ENCODE measurements around the gene FUCA1.

- TF ChIP-seq POLR2A (IDR thresholded peaks at IDR 0.05; ENCODE audit: low read length) (no peak), GATA1 (IDR thresholded peaks at IDR 0.05; ENCODE audit: low read depth, low read length) (no peak)
These were observed 24.4 kb downstream of the FUCA1 start for GRCh38 chr1:23843644-23844043.

All from erythroblast (primary cell).